ENCODE measurements around the gene EFNA3.
"Not testable (repeated sequence)": the region's sequence is repeated elsewhere in the genome, so short reads cannot be mapped to it uniquely, and the experiment has no call there.

EFNA3 gene

GRCh38 chr1:155108296-155108695 lies 29.7 kb downstream of the EFNA3 start:
- DNase-seq (ENCODE audit: low read depth in 1 of 2, low spot score in 1 of 2), result no peak

- no peak for DNase-seq (ENCODE audit: low read depth in 1 of 2, low spot score in 1 of 2)
These were observed 31.7 kb downstream of the EFNA3 start for GRCh38 chr1:155110381-155110780.

GRCh38 chr1:155110826-155111225 lies 32.2 kb downstream of the EFNA3 start:
- no peak for DNase-seq (ENCODE audit: low read depth in 1 of 2, low spot score in 1 of 2)

- DNase-seq (ENCODE audit: low read depth in 1 of 2, low spot score in 1 of 2), result no peak
These were observed 34.9 kb downstream of the EFNA3 start for GRCh38 chr1:155113450-155113980.

GRCh38 chr1:155116113-155116764 lies 37.6 kb downstream of the EFNA3 start:
- no peak for DNase-seq (ENCODE audit: low read depth in 1 of 2, low spot score in 1 of 2)

- no peak for DNase-seq (ENCODE audit: low read depth in 1 of 2, low spot score in 1 of 2)
These were observed 39.0 kb downstream of the EFNA3 start for GRCh38 chr1:155117610-155118009.

- DNase-seq (ENCODE audit: low read depth in 1 of 2, low spot score in 1 of 2), result not testable (repeated sequence)
These were observed 39.5 kb downstream of the EFNA3 start for GRCh38 chr1:155118090-155118489.

- DNase-seq (ENCODE audit: low read depth in 1 of 2, low spot score in 1 of 2), result no peak
These were observed 41.6 kb downstream of the EFNA3 start for GRCh38 chr1:155120253-155120652.

- DNase-seq (ENCODE audit: low read depth in 1 of 2, low spot score in 1 of 2), result no peak
These were observed 42.6 kb downstream of the EFNA3 start for GRCh38 chr1:155121249-155121648.

GRCh38 chr1:155122308-155122707 lies 43.7 kb downstream of the EFNA3 start:
- DNase-seq (ENCODE audit: low read depth in 1 of 2, low spot score in 1 of 2), result no peak

- DNase-seq (ENCODE audit: low read depth in 1 of 2, low spot score in 1 of 2), result no peak
These were observed 45.2 kb downstream of the EFNA3 start for GRCh38 chr1:155123801-155124200.

- no peak for DNase-seq (ENCODE audit: low read depth in 1 of 2, low spot score in 1 of 2)
These were observed 46.1 kb downstream of the EFNA3 start for GRCh38 chr1:155124503-155125463.

- no peak for DNase-seq (ENCODE audit: low read depth in 1 of 2, low spot score in 1 of 2)
These were observed 46.9 kb downstream of the EFNA3 start for GRCh38 chr1:155125511-155125945.

- no peak for DNase-seq (ENCODE audit: low read depth in 1 of 2, low spot score in 1 of 2)
These were observed 47.4 kb downstream of the EFNA3 start for GRCh38 chr1:155125946-155126555.

- no peak for DNase-seq (ENCODE audit: low read depth in 1 of 2, low spot score in 1 of 2)
These were observed 48.0 kb downstream of the EFNA3 start for GRCh38 chr1:155126556-155127104.

GRCh38 chr1:155127105-155127966 lies 48.7 kb downstream of the EFNA3 start, which contains the start of gene EFNA1:
Gene EFNA1, plus strand, starts transcription at chr1:155127876. Its CDS starts 102 bp downstream, at chr1:155127978.
- DNase-seq (ENCODE audit: low read depth in 1 of 2, low spot score in 1 of 2), result no peak

GRCh38 chr1:155127967-155128754 lies 49.5 kb downstream of the EFNA3 start:
- no peak for DNase-seq (ENCODE audit: low read depth in 1 of 2, low spot score in 1 of 2)

- no peak for DNase-seq (ENCODE audit: low read depth in 1 of 2, low spot score in 1 of 2)
These were observed 50.3 kb downstream of the EFNA3 start for GRCh38 chr1:155128755-155129473.

Measured in activated T-helper 1 cell treated with anti-CD3 and anti-CD28 coated beads, Interleukin-2, amount 50 U/mL, for 16 hours (primary cell).